Liver (tissue), 9 donors: ENCODE data around the gene DEGS2. TPM values are rescaled to one million over a fixed set of nuclear protein-coding genes. Genes with fewer than 3 reads are reported as not detected.

ENCODE experiments used
- DNase-seq: peaks from one replicate; pipeline ENCODE4 v3.0.0-alpha.2; 2017; ENCODE audit warnings: low spot score
- H3K27ac ChIP-seq, 2 donors: one replicate each; pipeline ENCODE4 v1.7.0; 2013; ENCODE audit warnings: inconsistent platforms in 2 of 2, low read length in 2 of 2, control low read depth in 1 of 2, low read depth in 1 of 2, mild to moderate bottlenecking in 1 of 2
- H3K27me3 ChIP-seq, 4 donors: one replicate each; pipeline versions ENCODE4 v1.6.1 to v1.7.0; 2013; ENCODE audit warnings: low read length in 3 of 4, inconsistent platforms in 1 of 4, mild to moderate bottlenecking in 1 of 4, moderate library complexity in 1 of 4; ENCODE audit not compliant: control insufficient read depth in 4 of 4, insufficient read depth in 4 of 4
- H3K36me3 ChIP-seq, 4 donors: one replicate each; pipeline versions ENCODE4 v1.6.1 to v1.7.0; 2013; ENCODE audit warnings: low read length in 3 of 4, mild to moderate bottlenecking in 3 of 4, low read depth in 1 of 4, moderate library complexity in 1 of 4; ENCODE audit not compliant: control insufficient read depth in 4 of 4, insufficient read depth in 3 of 4
- H3K4me1 ChIP-seq, 4 donors: one replicate each; pipeline versions ENCODE4 v1.6.1 to v1.7.0; 2013; ENCODE audit warnings: low read length in 3 of 4, mild to moderate bottlenecking in 3 of 4, moderate library complexity in 1 of 4; ENCODE audit not compliant: control insufficient read depth in 4 of 4, insufficient read depth in 4 of 4
- H3K4me3 ChIP-seq, 3 donors: one replicate each; pipeline versions ENCODE4 v1.6.1 to v1.7.0; 2013; ENCODE audit warnings: low read length in 3 of 3, control low read depth in 1 of 3, low read depth in 1 of 3, mild to moderate bottlenecking in 1 of 3
- H3K9ac ChIP-seq, 2 donors: one replicate each; pipeline ENCODE4 v1.7.0; 2013; ENCODE audit warnings: low read length in 2 of 2, mild to moderate bottlenecking in 2 of 2, moderate library complexity in 2 of 2, control low read depth in 1 of 2, low read depth in 1 of 2
- H3K9me3 ChIP-seq, 4 donors: one replicate each; pipeline versions ENCODE4 v1.6.1 to v1.7.0; 2013; ENCODE audit warnings: low read length in 3 of 4; ENCODE audit not compliant: control insufficient read depth in 4 of 4
- EGR1 ChIP-seq, 2 donors: IDR thresholded peaks; 2 replicates each; pipeline ENCODE4 v1.6.1; 2016 to 2018; ENCODE audit warnings: antibody characterized with exemption in 2 of 2, low read depth in 2 of 2
- FOXA2 ChIP-seq: IDR thresholded peaks from 2 replicates; pipeline ENCODE4 v1.6.1; 2016; ENCODE audit warnings: antibody characterized with exemption
- GABPA ChIP-seq, 2 donors: IDR thresholded peaks in 1 of 2; conservative IDR thresholded peaks in 1 of 2; 2 replicates each; pipeline ENCODE4 v1.6.1; 2016; ENCODE audit warnings: antibody characterized with exemption in 2 of 2, mild to moderate bottlenecking in 1 of 2, moderate library complexity in 1 of 2
- HNF4A ChIP-seq, 2 donors: conservative IDR thresholded peaks; 2 replicates each; pipeline ENCODE4 v1.6.1; 2016; ENCODE audit warnings: antibody characterized with exemption in 2 of 2, mild to moderate bottlenecking in 2 of 2
- HNF4G ChIP-seq: IDR thresholded peaks from 2 replicates; pipeline ENCODE4 v1.6.1; 2016; ENCODE audit warnings: antibody characterized with exemption
- JUND ChIP-seq, 2 donors: IDR thresholded peaks; 2 replicates each; pipeline ENCODE4 v1.6.1; 2016; ENCODE audit warnings: antibody characterized with exemption in 2 of 2
- NR2F2 ChIP-seq: IDR thresholded peaks from 2 replicates; pipeline ENCODE4 v1.6.1; 2016; ENCODE audit warnings: antibody characterized with exemption
- RXRA ChIP-seq, 2 donors: IDR thresholded peaks; 2 replicates each; pipeline ENCODE4 v1.6.1; 2017 to 2018; ENCODE audit warnings: antibody characterized with exemption in 2 of 2, mild to moderate bottlenecking in 1 of 2
- SP1 ChIP-seq: IDR thresholded peaks from 2 replicates; pipeline ENCODE4 v1.6.1; 2018; ENCODE audit warnings: antibody characterized with exemption, mild to moderate bottlenecking
- TAF1 ChIP-seq: conservative IDR thresholded peaks from 2 replicates; pipeline ENCODE4 v1.6.1; 2016; ENCODE audit warnings: antibody characterized with exemption, mild to moderate bottlenecking
- WGBS: extraction: QIAGEN DNeasy Blood & Tissue Kit; methylation state at CpG from one replicate; pipeline ENCODE4 v1.1.7; 2013; 5-methylcytosine and 5-hydroxymethylcytosine counted together
- polyA plus RNA-seq, 2 donors: library from polyadenylated mRNA; stranded (reverse) in 1 of 2; unstranded in 1 of 2; fragments of 200-250 nt in 1 of 2; fragments of >200 nt in 1 of 2; fragmentation: Nextera tagmentation in 1 of 2; extraction: Ambion mirVana in 1 of 2; gene quantifications; one replicate each; pipeline versions ENCODE4 v1.2.1 to v1.2.3, GENCODE V29; 2013 to 2015
- total RNA-seq, 2 donors: library from RNA; depleted of rRNA; stranded (reverse); fragments of >200 nt; gene quantifications; one replicate each; pipeline ENCODE4 v1.2.3, GENCODE V29; 2014
- TF ChIP-seq, protein P1 (sequence below): IDR thresholded peaks from 2 replicates; pipeline ENCODE4 v1.6.1; 2016; ENCODE audit warnings: antibody characterized with exemption, mild to moderate bottlenecking
- TF ChIP-seq, protein P2 (sequence below): IDR thresholded peaks from 2 replicates; pipeline ENCODE4 v1.6.1; 2016; ENCODE audit warnings: antibody characterized with exemption
- TF ChIP-seq, protein P3 (sequence below): fragments of 150-350 bp; IDR thresholded peaks from 2 replicates; pipeline ENCODE4 v1.5.1; 2017; ENCODE audit warnings: improper control_type of control experiment, low read depth, low read length; ENCODE audit not compliant: missing input control
- TF ChIP-seq, protein P4 (sequence below): IDR thresholded peaks from 2 replicates; pipeline ENCODE4 v1.6.1; 2016; ENCODE audit warnings: antibody characterized with exemption
- donor health status: healthy.
- donor health status: healthy.
- donor health status: healthy.
- donor health status: healthy.
- donor health status: healthy.

Gene DEGS2
- total and polyA plus RNA-seq, 4 donors, result 0.13 to 0.42 (median 0.27) TPM

DNA sequence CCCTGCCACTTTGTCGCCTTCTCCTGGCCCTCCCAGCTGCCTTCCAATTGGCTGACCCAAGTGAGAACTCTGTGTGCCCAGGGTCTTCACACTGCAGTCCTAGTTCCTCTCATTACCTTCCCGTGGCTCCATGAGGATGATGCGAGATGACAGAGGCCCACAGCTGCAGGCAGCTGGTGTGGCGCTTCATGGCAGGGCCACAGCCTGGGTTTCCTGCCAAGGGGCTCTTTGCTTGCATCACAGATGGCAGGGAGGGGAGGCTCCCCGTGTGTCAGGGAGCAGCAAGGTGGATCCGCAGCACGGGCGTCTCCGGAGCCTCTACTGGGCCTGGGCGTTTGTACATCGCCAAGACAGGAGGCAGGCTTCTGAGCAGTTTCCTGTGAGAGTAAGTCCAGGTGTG, 28.9 kb downstream of the DEGS2 start:
- Histone ChIP-seq H3K4me3 (no peak overlapping the region), H3K36me3 (peaks cover 12 to 55% (median 24%) of the 10 kb centered on the region in 4 donors), H3K9ac (no peak overlapping the region), H3K4me1 (no peaks in the 10 kb centered on the region), H3K27me3 (no peaks in the 10 kb centered on the region), H3K27ac (no peak overlapping the region), H3K9me3 (no peaks in the 10 kb centered on the region)
- no peak for TF ChIP-seq GABPA (IDR thresholded peaks at IDR 0.05 in 1 of 2, conservative IDR thresholded peaks at IDR 0.05 in 1 of 2)
- TF ChIP-seq, protein P1, sequence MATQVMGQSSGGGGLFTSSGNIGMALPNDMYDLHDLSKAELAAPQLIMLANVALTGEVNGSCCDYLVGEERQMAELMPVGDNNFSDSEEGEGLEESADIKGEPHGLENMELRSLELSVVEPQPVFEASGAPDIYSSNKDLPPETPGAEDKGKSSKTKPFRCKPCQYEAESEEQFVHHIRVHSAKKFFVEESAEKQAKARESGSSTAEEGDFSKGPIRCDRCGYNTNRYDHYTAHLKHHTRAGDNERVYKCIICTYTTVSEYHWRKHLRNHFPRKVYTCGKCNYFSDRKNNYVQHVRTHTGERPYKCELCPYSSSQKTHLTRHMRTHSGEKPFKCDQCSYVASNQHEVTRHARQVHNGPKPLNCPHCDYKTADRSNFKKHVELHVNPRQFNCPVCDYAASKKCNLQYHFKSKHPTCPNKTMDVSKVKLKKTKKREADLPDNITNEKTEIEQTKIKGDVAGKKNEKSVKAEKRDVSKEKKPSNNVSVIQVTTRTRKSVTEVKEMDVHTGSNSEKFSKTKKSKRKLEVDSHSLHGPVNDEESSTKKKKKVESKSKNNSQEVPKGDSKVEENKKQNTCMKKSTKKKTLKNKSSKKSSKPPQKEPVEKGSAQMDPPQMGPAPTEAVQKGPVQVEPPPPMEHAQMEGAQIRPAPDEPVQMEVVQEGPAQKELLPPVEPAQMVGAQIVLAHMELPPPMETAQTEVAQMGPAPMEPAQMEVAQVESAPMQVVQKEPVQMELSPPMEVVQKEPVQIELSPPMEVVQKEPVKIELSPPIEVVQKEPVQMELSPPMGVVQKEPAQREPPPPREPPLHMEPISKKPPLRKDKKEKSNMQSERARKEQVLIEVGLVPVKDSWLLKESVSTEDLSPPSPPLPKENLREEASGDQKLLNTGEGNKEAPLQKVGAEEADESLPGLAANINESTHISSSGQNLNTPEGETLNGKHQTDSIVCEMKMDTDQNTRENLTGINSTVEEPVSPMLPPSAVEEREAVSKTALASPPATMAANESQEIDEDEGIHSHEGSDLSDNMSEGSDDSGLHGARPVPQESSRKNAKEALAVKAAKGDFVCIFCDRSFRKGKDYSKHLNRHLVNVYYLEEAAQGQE, result no peak
- 93% methylated on average over 11 of the region's 11 CpGs for WGBS
- no peak for DNase-seq

DNA sequence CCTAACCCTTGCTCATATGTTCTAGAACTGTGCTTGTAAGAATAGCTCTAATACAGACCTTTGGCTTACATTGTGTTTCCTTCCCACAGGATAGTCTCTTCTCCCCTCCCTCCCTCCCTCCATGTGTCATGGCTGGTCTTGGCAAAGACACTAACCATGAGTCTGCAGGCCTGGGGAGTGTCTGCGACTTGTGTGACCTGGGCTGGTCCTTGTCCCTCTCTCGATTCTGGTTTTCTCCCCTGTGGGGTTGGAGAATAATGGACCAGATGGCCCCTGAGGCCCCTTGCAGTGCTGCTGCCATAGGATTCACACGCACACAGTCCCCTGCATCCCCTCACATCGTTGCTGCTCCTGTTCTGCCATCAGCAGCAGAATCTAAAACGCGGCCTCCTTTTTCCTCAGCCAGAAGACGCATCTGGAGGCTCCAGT, 30.3 kb downstream of the DEGS2 start:
- Histone ChIP-seq H3K4me3 (no peak overlapping the region), H3K27me3 (no peaks in the 10 kb centered on the region), H3K4me1 (no peaks in the 10 kb centered on the region), H3K27ac (no peak overlapping the region), H3K36me3 (peaks cover 11 to 53% (median 22%) of the 10 kb centered on the region in 4 donors), H3K9ac (no peak overlapping the region), H3K9me3 (no peaks in the 10 kb centered on the region)
- no peak for DNase-seq
- TF ChIP-seq, protein P2, sequence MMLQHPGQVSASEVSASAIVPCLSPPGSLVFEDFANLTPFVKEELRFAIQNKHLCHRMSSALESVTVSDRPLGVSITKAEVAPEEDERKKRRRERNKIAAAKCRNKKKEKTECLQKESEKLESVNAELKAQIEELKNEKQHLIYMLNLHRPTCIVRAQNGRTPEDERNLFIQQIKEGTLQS, result no peak
- TF ChIP-seq HNF4G (no peak), JUND (IDR thresholded peaks at IDR 0.05) (no peak), FOXA2 (no peak), RXRA (IDR thresholded peaks at IDR 0.05) (no peak)
- TF ChIP-seq, protein P3, sequence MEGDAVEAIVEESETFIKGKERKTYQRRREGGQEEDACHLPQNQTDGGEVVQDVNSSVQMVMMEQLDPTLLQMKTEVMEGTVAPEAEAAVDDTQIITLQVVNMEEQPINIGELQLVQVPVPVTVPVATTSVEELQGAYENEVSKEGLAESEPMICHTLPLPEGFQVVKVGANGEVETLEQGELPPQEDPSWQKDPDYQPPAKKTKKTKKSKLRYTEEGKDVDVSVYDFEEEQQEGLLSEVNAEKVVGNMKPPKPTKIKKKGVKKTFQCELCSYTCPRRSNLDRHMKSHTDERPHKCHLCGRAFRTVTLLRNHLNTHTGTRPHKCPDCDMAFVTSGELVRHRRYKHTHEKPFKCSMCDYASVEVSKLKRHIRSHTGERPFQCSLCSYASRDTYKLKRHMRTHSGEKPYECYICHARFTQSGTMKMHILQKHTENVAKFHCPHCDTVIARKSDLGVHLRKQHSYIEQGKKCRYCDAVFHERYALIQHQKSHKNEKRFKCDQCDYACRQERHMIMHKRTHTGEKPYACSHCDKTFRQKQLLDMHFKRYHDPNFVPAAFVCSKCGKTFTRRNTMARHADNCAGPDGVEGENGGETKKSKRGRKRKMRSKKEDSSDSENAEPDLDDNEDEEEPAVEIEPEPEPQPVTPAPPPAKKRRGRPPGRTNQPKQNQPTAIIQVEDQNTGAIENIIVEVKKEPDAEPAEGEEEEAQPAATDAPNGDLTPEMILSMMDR, result no peak
- whole genome bisulfite sequencing, result 87% methylated on average over 7 of the region's 7 CpGs

DNA sequence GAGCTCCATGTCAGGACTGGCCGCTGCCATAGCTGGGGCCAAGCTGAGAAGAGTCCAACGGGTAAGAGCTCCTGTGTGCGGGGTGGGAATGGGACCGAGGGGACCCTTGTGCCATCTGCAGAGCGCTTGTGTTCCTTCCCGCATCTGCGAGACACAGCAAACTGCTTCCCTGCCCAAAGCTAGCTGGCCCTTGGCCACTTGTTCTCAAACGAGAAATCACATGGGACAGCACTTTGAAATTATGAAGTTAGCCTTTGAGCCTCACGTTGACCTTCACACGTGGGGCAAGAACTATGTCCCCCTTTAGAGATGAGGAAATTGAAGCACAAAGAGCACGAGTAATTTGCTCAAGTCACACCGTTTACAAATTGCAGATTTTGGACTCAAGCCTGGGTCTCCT, 30.8 kb downstream of the DEGS2 start:
- Histone ChIP-seq H3K4me3 (no peak overlapping the region), H3K9me3 (no peaks in the 10 kb centered on the region), H3K9ac (no peak overlapping the region), H3K27ac (no peak overlapping the region), H3K27me3 (no peaks in the 10 kb centered on the region), H3K4me1 (no peaks in the 10 kb centered on the region), H3K36me3 (peaks cover 12 to 55% (median 20%) of the 10 kb centered on the region in 4 donors)
- 77% methylated on average over 12 of the region's 12 CpGs for WGBS
- no peak for DNase-seq
- TF ChIP-seq TAF1, result no peak
- TF ChIP-seq RXRA (IDR thresholded peaks at IDR 0.05), result no peak
- TF ChIP-seq SP1, result no peak
- TF ChIP-seq, protein P3, result no peak
- no peak for TF ChIP-seq EGR1 (IDR thresholded peaks at IDR 0.05; ENCODE audit: low read depth in 2 of 2)
- TF ChIP-seq NR2F2, result no peak
- no peak for TF ChIP-seq FOXA2
- TF ChIP-seq JUND (IDR thresholded peaks at IDR 0.05), result no peak
- TF ChIP-seq, protein P4, sequence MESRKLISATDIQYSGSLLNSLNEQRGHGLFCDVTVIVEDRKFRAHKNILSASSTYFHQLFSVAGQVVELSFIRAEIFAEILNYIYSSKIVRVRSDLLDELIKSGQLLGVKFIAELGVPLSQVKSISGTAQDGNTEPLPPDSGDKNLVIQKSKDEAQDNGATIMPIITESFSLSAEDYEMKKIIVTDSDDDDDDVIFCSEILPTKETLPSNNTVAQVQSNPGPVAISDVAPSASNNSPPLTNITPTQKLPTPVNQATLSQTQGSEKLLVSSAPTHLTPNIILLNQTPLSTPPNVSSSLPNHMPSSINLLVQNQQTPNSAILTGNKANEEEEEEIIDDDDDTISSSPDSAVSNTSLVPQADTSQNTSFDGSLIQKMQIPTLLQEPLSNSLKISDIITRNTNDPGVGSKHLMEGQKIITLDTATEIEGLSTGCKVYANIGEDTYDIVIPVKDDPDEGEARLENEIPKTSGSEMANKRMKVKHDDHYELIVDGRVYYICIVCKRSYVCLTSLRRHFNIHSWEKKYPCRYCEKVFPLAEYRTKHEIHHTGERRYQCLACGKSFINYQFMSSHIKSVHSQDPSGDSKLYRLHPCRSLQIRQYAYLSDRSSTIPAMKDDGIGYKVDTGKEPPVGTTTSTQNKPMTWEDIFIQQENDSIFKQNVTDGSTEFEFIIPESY, result no peak
- TF ChIP-seq HNF4A (conservative IDR thresholded peaks at IDR 0.05), result no peak
- TF ChIP-seq HNF4G, result no peak
